Spinal cord (tissue), 10 donors: ENCODE data around the gene RCN1. TPM values are rescaled to one million over a fixed set of nuclear protein-coding genes. Genes with fewer than 3 reads are reported as not detected.
"Not testable (repeated sequence)": the region's sequence is repeated elsewhere in the genome, so short reads cannot be mapped to it uniquely, and the experiment has no call there.

Experiments
- DNase-seq, 6 donors: peaks; one replicate each; pipeline versions ENCODE4 v3.0.0 to v3.0.0-alpha.2; 2013 to 2015; ENCODE audit warnings: low spot score in 6 of 6, low read depth in 4 of 6
- H3K27ac ChIP-seq: one replicate; pipeline ENCODE4 v1.5.1; 2013; ENCODE audit warnings: low read depth, low read length, control low read depth
- H3K27me3 ChIP-seq: one replicate; pipeline ENCODE4 v1.6.1; 2013; ENCODE audit warnings: low read length; ENCODE audit not compliant: control insufficient read depth, insufficient read depth
- H3K36me3 ChIP-seq: one replicate; pipeline ENCODE4 v1.6.1; 2013; ENCODE audit warnings: low read length; ENCODE audit not compliant: control insufficient read depth, insufficient read depth
- H3K4me1 ChIP-seq: one replicate; pipeline ENCODE4 v1.6.1; 2013; ENCODE audit warnings: low read length; ENCODE audit not compliant: control insufficient read depth, insufficient read depth
- H3K4me3 ChIP-seq: one replicate; pipeline ENCODE4 v1.5.1; 2013; ENCODE audit warnings: low read depth, low read length, control low read depth
- H3K9me3 ChIP-seq: one replicate; pipeline ENCODE4 v1.6.1; 2013; ENCODE audit warnings: low read length; ENCODE audit not compliant: control insufficient read depth, insufficient read depth
- WGBS: methylation state at CpG from one replicate; pipeline ENCODE4 v1.1.5; 2013; ENCODE audit warnings: missing lambda C conversion rate; ENCODE audit not compliant: insufficient coverage; 5-methylcytosine and 5-hydroxymethylcytosine counted together
- polyA plus RNA-seq, 2 donors: library from polyadenylated mRNA; unstranded; fragments of 120-200 nt; gene quantifications; one replicate each; pipeline ENCODE4 v1.2.1, GENCODE V29; 2013; ENCODE audit not compliant: insufficient read length in 2 of 2
- total RNA-seq, 2 donors: library from RNA; depleted of rRNA in 1 of 2; stranded (reverse); fragments of 120-200 nt in 1 of 2; fragments of >200 nt in 1 of 2; gene quantifications; one replicate each; pipeline versions ENCODE4 v1.2.3 to v1.2.4, GENCODE V29; 2013 to 2014
- donor health status: healthy.

Gene RCN1
- total and polyA plus RNA-seq, 4 donors, result 90.9 to 137 (median 114) TPM

- Histone ChIP-seq H3K27ac (no peak overlapping the region), H3K4me1 (peaks cover 36% of the 10 kb centered on the region), H3K9me3 (no peaks in the 10 kb centered on the region), H3K27me3 (no peaks in the 10 kb centered on the region), H3K36me3 (peaks cover 3% of the 10 kb centered on the region), H3K4me3 (peak overlapping the region; percentile 60)
- no peak for DNase-seq
- WGBS, result 65% methylated on average over 4 of the region's 4 CpGs
These were observed 1.8 kb downstream of the RCN1 start for GRCh38 chr11:32092581-32093170.

- H3K9me3 ChIP-seq, result no peaks in the 10 kb centered on the region
- H3K27me3 ChIP-seq, result no peaks in the 10 kb centered on the region
- H3K4me3 ChIP-seq, result no peak overlapping the region
- no peak for DNase-seq
- WGBS, result 63% methylated on average over 1 of the region's 1 CpG
- H3K4me1 ChIP-seq, result peaks cover 29% of the 10 kb centered on the region
- H3K27ac ChIP-seq, result no peak overlapping the region
- peaks cover 12% of the 10 kb centered on the region for H3K36me3 ChIP-seq
These were observed 4.0 kb downstream of the RCN1 start for GRCh38 chr11:32094923-32095322.

DNA sequence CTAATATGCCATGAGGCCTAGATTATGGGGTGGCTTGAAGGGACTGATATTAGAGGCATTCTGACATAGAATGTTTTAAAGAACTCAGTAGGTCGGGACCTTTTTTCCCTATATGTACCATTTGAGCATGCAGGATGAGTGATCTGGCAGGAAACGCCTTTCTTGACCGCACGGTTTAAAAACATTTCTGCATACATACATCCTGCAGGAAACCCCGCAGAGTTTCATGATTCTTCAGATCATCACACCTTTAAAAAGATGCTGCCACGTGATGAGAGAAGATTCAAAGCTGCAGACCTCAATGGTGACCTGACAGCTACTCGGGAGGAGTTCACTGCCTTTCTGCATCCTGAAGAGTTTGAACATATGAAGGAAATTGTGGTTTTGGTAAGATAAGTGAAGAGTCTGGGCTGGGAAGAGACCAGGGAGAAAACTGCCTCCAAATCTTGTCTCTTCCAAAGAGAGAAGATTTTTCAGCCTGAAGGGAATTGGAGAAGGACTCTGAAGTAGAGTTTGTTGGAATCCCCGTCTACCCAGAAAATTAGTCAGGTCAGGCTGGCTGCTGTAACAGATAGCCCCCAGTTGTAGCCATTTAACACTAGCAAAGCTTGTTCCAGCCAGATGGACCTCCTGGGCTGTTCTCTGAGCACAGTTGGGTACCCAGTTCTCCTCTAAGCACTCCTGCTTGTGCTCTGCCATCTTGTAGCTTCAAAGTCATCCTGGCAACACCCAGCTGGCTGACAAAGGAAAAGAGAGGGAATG is 7.4 kb downstream of the RCN1 start:
- Histone ChIP-seq H3K27me3 (no peaks in the 10 kb centered on the region), H3K4me1 (peaks cover 5% of the 10 kb centered on the region), H3K9me3 (no peaks in the 10 kb centered on the region), H3K27ac (no peak overlapping the region), H3K36me3 (peaks cover 12% of the 10 kb centered on the region), H3K4me3 (no peak overlapping the region)
- DNase-seq, result no peak
- 100% methylated on average over 3 of the region's 8 CpGs for WGBS

DNA sequence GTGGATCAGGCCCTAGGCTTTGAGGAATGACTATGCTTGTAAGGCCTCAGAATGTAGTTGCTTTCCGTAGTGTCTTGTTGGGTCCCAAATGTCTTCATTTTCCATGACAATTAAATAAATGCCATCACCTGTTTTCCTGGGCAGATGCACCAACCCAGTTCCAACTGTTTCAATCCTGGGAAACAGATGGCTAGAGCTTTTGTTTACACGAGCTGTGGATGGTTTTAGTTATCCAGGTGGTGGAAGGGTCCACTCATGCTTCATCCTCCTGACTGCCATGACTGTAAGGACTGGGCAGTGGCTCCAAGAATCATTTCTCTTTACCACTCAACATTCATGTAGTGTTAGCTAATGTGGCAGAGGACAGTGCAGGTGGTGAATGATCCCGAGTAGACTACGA is 8.6 kb downstream of the RCN1 start:
- no peak for DNase-seq
- H3K4me3 ChIP-seq, result no peak overlapping the region
- H3K4me1 ChIP-seq, result no peaks in the 10 kb centered on the region
- WGBS, result no CpG with 5 or more reads among the region's 4 CpGs
- H3K27me3 ChIP-seq, result no peaks in the 10 kb centered on the region
- no peaks in the 10 kb centered on the region for H3K9me3 ChIP-seq
- H3K36me3 ChIP-seq, result peaks cover 12% of the 10 kb centered on the region
- no peak overlapping the region for H3K27ac ChIP-seq

DNA sequence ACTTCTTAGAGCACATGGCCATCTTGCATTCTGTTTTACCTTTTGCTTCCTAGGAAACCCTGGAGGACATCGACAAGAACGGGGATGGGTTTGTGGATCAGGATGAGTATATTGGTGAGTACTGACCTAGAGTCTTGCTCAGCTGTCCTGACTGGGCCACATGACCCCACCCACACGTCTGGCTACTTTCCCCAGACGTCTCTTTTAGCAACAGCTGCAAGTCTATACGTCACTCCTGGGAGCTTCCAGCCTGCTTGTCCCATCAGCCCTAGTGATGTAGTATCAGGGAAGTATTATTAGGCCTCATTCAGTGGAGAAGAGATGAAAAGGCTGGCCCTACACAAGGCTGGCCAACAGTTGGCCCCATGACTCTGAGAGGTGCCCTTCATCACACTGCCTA is 9.6 kb downstream of the RCN1 start:
- peaks cover 12% of the 10 kb centered on the region for H3K36me3 ChIP-seq

GRCh38 chr11:32101791-32102190 is 10.9 kb downstream of the RCN1 start:
- WGBS, result 88% methylated on average over 10 of the region's 11 CpGs
- Histone ChIP-seq H3K4me3 (no peak overlapping the region), H3K9me3 (no peaks in the 10 kb centered on the region), H3K27ac (no peak overlapping the region), H3K36me3 (peaks cover 12% of the 10 kb centered on the region), H3K4me1 (no peaks in the 10 kb centered on the region), H3K27me3 (no peaks in the 10 kb centered on the region)
- no peak for DNase-seq

More for the DNA sequence above, 9.6 kb downstream of the RCN1 start:
- WGBS, result no CpG with 5 or more reads among the region's 5 CpGs
- no peak overlapping the region for H3K27ac ChIP-seq
- no peaks in the 10 kb centered on the region for H3K9me3 ChIP-seq
- DNase-seq, result no peak
- no peaks in the 10 kb centered on the region for H3K27me3 ChIP-seq
- no peaks in the 10 kb centered on the region for H3K4me1 ChIP-seq
- H3K4me3 ChIP-seq, result no peak overlapping the region

DNA sequence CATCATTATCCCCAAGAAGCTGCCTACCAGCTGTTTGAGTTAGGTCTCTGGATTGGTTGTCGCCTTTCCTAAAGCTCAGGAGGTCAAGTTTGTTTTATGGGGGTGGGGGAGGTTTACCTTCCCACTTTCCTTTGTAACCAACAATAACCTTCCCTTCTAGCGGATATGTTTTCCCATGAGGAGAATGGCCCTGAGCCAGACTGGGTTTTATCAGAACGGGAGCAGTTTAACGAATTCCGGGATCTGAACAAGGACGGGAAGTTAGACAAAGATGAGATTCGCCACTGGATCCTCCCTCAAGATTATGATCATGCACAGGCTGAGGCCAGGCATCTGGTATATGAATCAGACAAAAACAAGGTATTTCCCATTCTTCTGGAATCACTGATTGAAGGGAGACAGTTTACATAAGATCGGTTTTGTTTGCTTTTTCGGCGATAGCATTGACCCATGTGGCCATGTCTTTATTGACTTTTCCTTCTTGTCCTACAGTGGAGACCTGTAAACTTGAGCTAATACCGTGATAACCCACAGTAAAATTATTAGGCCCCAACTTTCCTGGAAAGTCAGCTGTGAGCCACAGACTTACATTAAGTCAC is 12.3 kb downstream of the RCN1 start:
- H3K4me3 ChIP-seq, DNase-seq, H3K27ac ChIP-seq, H3K4me1 ChIP-seq, H3K36me3 ChIP-seq, H3K27me3 ChIP-seq, H3K9me3 ChIP-seq: not testable (repeated sequence)
- 96% methylated on average over 4 of the region's 11 CpGs for WGBS

DNA sequence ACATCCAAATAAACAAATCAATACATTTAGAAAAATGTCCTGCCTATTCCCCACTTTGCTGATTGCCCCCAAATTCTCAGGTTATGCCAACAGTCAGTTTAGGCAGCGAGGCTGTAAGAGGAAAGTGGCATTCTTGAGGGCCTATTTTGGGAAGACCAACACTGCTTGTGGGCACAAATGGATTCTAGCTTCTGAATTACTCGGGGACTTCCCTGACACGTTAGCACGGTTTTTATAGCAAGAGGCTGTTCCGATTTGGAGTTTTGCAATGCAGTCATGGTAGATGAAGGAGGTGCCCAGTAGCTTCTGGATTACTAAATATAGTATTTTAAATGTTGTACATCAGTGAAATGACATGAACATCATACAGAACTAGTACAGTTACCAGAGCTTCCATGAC is 13.1 kb downstream of the RCN1 start:
- H3K36me3 ChIP-seq, result peaks cover 2% of the 10 kb centered on the region
- no peaks in the 10 kb centered on the region for H3K9me3 ChIP-seq
- no peak overlapping the region for H3K4me3 ChIP-seq
- 92% methylated on average over 4 of the region's 5 CpGs for WGBS
- DNase-seq, result no peak
- H3K4me1 ChIP-seq, result no peaks in the 10 kb centered on the region
- no peaks in the 10 kb centered on the region for H3K27me3 ChIP-seq
- H3K27ac ChIP-seq, result no peak overlapping the region

DNA sequence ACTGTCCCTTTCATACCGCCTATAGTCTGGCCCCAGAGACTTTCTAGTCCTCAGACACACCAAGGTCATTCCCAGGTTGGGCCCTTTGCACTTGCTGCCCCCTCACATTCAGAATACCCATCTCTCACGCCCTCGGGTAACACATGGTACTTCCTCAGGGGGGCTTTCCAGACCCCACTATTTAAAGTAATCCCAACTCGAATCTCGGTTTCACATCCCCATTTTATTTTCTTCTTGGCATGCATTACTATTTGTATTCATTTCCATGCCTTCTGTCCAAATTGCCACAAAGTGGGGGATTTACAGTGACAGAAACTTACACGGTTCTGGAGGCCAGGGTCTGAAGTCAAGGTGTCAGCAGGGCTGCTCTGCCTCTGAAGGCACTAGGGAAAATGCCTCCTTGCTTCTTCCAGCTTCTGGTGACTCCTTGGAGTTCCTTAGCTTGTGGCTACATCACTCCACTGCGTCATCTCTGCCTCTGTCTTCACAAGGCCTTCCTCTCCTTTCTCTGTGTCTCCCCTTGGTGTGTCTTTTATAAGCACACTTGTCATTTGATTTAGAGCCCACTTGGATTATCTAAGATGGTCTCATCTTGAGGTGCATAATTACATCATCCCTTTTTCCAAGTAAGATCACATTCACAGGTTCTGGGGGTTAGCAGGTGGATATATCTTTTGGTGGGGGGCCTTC is 15.1 kb downstream of the RCN1 start:
- DNase-seq, result no peak
- Histone ChIP-seq H3K4me1 (no peaks in the 10 kb centered on the region), H3K27ac (no peak overlapping the region), H3K9me3 (no peaks in the 10 kb centered on the region), H3K27me3 (no peaks in the 10 kb centered on the region), H3K36me3 (no peaks in the 10 kb centered on the region), H3K4me3 (no peak overlapping the region)
- 91% methylated on average over 6 of the region's 7 CpGs for WGBS
